Nephron (organoid): Measurements from ENCODE around the gene LPIN2.

Source experiments
- H3K27ac Mint-ChIP-seq, 3 experiments: 2 replicates each; pipeline ENCODE4 v1.8.0; 2020; ENCODE audit warnings: mixed read lengths in 3 of 3, mild to moderate bottlenecking in 2 of 3, moderate library complexity in 1 of 3
- H3K27me3 Mint-ChIP-seq: 2 replicates; pipeline ENCODE4 v1.8.0; 2021; ENCODE audit warnings: low read depth, mild to moderate bottlenecking, moderate library complexity, mixed read lengths
- H3K36me3 Mint-ChIP-seq: 2 replicates; pipeline ENCODE4 v1.8.0; 2020; ENCODE audit warnings: low read depth, mixed read lengths
- H3K4me1 Mint-ChIP-seq: 2 replicates; pipeline ENCODE4 v1.8.0; 2020; ENCODE audit warnings: mixed read lengths
- H3K4me3 Mint-ChIP-seq, 3 experiments: 2 replicates each; pipeline ENCODE4 v1.8.0; 2020; ENCODE audit warnings: mild to moderate bottlenecking in 3 of 3, mixed read lengths in 3 of 3, moderate library complexity in 2 of 3
- H3K9me3 Mint-ChIP-seq: 2 replicates; pipeline ENCODE4 v1.8.0; 2020; ENCODE audit warnings: mixed read lengths
- CTCF ChIP-seq, 3 experiments: fragments of 200-600 bp; sonication (generic); IDR thresholded peaks; one replicate each; pipeline ENCODE4 v1.5.0; 2021; ENCODE audit warnings: antibody characterized with exemption in 3 of 3; ENCODE audit not compliant: unreplicated experiment in 3 of 3

LPIN2 gene

GRCh38 chr18:2964361-2965010 is 48.5 kb downstream of the LPIN2 start:
- H3K27me3 Mint-ChIP-seq: no peaks in the 10 kb centered on the region
- H3K36me3 Mint-ChIP-seq: peaks cover 11% of the 10 kb centered on the region
- no peaks in the 10 kb centered on the region for H3K9me3 Mint-ChIP-seq
- H3K27ac Mint-ChIP-seq: peak overlapping the region in 1 of 3 experiments; percentile 24
- H3K4me1 Mint-ChIP-seq: peaks cover 51% of the 10 kb centered on the region
- H3K4me3 Mint-ChIP-seq: no peak overlapping the region
- no peak for TF ChIP-seq CTCF (IDR thresholded peaks at IDR 0.05; ENCODE audit: unreplicated experiment in 3 of 3)
